BLaER1 (cell line): Measurements from ENCODE around the gene CXCL1.

Source experiments
- H3K27ac ChIP-seq: shearing (Covaris generic); formaldehyde crosslinking; 2 replicates; pipeline ENCODE4 v1.8.1; 2022
- H3K27me3 ChIP-seq: shearing (Covaris generic); formaldehyde crosslinking; 2 replicates; pipeline ENCODE4 v1.8.1; 2022
- H3K36me3 ChIP-seq: shearing (Covaris generic); formaldehyde crosslinking; 2 replicates; pipeline ENCODE4 v1.8.1; 2022
- H3K4me1 ChIP-seq: shearing (Covaris generic); formaldehyde crosslinking; 2 replicates; pipeline ENCODE4 v1.8.1; 2022
- H3K4me2 ChIP-seq: shearing (Covaris generic); formaldehyde crosslinking; 2 replicates; pipeline ENCODE4 v1.8.1; 2022
- H3K4me3 ChIP-seq: shearing (Covaris generic); formaldehyde crosslinking; 2 replicates; pipeline ENCODE4 v1.8.1; 2022
- H3K9ac ChIP-seq: shearing (Covaris generic); formaldehyde crosslinking; 2 replicates; pipeline ENCODE4 v1.8.1; 2022
- H3K9me3 ChIP-seq: shearing (Covaris generic); formaldehyde crosslinking; 2 replicates; pipeline ENCODE4 v1.8.1; 2022
- H4K20me1 ChIP-seq: shearing (Covaris generic); formaldehyde crosslinking; 2 replicates; pipeline ENCODE4 v1.8.1; 2022
- Cebpa-rat ChIP-seq: shearing (Covaris generic); IDR thresholded peaks from 2 replicates; pipeline ENCODE4 v1.8.1; 2022

Gene CXCL1

DNA sequence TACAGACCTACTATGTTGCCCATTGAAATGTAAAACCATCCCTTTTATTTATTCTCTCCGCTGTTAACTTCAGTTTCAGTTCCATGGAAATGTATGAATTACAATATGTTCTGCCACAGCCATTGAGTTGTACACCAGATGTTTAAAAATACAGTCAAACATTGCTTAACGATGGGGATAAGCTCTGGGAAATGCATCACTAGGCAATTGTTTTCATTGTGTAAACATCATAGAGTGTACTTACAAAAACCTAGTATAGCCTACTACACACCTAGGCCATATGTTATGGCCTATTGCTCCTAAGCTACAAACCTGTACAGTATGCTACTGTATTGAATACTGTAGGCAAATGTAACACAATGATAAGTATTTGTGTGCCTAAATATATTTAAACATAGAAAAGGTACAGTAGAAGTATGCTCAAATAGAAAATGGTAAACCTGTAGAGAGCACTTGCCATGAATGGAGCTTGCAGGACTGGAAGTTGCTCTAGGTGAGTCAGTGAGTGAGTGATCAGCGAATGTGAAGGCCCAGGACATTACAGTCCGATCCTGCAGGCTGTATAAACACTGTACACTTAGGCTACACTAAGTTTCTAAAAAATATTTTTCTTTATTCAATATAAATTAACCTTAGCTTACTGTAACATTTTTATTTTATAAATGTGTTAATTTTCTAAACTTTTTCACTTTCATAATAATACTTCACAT, 18.8 kb upstream of the CXCL1 start:
- no peaks in the 10 kb centered on the region for H3K4me1 ChIP-seq
- no peaks in the 10 kb centered on the region for H3K36me3 ChIP-seq
- no peak overlapping the region for H3K27ac ChIP-seq
- no peaks in the 10 kb centered on the region for H4K20me1 ChIP-seq
- H3K4me2 ChIP-seq, result no peak overlapping the region
- H3K9ac ChIP-seq, result no peak overlapping the region
- no peaks in the 10 kb centered on the region for H3K9me3 ChIP-seq
- no peaks in the 10 kb centered on the region for H3K27me3 ChIP-seq
- H3K4me3 ChIP-seq, result no peak overlapping the region
- no peak for TF ChIP-seq Cebpa-rat

DNA sequence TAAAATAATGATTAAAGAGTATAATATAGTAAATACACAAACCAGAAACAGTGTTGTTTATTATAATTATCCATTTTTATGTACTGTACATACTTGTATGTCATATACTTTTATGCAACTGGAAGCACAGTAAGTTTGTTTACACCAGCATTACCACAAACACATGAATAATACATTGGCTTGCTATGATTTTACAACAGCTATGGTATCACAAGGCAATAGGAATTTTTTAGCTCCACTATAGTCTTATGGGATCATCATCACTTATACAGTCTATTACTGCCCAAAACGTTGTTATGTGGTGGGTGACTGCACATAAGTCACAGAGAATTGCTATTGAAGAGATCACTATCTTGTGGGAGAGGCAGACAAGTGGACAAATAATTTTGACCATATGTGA, 17.9 kb upstream of the CXCL1 start:
- Histone ChIP-seq H3K4me2 (no peak overlapping the region), H3K4me3 (no peak overlapping the region), H3K4me1 (no peaks in the 10 kb centered on the region), H3K27me3 (no peaks in the 10 kb centered on the region), H3K9me3 (no peaks in the 10 kb centered on the region), H3K27ac (no peak overlapping the region), H4K20me1 (no peaks in the 10 kb centered on the region), H3K36me3 (no peaks in the 10 kb centered on the region), H3K9ac (no peak overlapping the region)
- TF ChIP-seq Cebpa-rat, result no peak

DNA sequence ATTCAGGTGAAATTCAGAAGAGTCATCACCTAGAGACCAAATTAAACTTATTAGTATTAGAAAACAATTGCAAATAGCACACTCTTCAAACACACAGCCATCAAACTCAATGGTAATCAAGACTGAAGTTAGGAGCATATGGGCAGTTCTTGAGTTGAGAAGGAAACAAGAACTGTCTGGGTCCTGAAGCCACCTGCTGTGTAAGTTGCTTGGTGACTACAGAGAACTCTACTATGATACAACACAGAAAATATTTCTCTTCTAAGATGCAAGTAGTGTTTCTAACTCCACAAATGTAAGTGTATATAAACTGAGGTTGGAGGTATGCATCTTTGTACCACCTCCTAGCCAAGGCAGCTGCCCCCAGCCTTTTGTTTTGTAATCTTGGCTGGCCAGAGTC, 16.4 kb upstream of the CXCL1 start:
- Histone ChIP-seq H3K27ac (no peak overlapping the region), H3K4me3 (no peak overlapping the region), H3K36me3 (no peaks in the 10 kb centered on the region), H3K9me3 (no peaks in the 10 kb centered on the region), H3K4me2 (no peak overlapping the region), H3K4me1 (no peaks in the 10 kb centered on the region), H3K9ac (no peak overlapping the region), H4K20me1 (no peaks in the 10 kb centered on the region), H3K27me3 (no peaks in the 10 kb centered on the region)
- TF ChIP-seq Cebpa-rat, result no peak

DNA sequence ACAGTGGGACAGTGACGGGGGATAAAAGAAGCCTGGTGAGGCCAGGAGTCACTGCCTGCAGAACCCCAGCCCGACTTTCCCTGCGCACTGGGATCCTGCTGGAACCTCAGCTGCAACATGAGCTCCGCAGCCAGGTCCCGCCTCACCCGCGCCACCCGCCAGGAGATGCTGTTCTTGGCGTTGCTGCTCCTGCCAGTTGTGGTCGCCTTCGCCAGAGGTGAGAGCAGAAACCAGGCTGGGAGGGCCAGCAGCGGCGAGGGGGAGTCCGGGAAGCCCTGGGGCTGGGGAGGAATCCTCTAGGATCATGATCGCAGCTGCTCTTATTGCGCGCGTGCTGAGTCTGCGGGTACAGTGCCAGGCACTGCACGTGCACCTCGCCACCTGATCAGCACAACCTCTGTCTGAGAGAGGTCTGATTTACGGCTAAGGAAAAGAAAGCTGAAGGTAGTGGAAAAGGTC, 15.9 kb upstream of the CXCL1 start, which contains the start of gene PF4V1:
TSS of gene PF4V1 (plus strand) at position 51 of the 459 bp plus-strand sequence. CDS start at position 118, 67 bp downstream.
- TF ChIP-seq Cebpa-rat, result no peak
- H3K4me2 ChIP-seq, result no peak within 1 kb of the TSS

DNA sequence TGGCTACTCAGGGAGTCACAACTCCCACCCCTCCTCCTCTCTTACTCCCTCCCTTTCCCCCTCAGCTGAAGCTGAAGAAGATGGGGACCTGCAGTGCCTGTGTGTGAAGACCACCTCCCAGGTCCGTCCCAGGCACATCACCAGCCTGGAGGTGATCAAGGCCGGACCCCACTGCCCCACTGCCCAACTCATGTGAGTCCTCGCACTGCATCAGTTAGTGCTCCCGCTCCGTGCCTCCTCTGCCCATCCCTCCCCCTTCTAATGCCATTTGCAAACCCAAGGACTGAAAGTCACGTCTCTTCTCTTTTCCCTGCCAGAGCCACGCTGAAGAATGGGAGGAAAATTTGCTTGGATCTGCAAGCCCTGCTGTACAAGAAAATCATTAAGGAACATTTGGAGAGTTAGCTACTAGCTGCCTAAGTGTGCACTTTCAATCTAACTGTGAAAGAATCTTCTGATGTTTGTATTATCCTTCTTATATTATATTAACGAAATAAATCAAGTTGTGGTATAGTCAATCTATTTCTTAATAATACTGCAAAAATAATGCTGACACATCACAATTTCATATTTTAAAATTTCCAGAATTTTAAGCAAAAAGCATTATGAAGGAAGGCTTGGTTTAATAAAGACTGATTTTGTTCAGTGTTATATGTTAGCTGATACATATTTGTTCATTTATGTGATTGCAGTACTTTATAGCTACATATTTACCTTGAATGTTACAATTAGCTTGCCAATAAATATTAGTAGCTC, 15.3 kb upstream of the CXCL1 start:
- no peak overlapping the region for H3K9ac ChIP-seq
- no peaks in the 10 kb centered on the region for H4K20me1 ChIP-seq
- no peaks in the 10 kb centered on the region for H3K9me3 ChIP-seq
- H3K4me2 ChIP-seq, result no peak overlapping the region
- no peaks in the 10 kb centered on the region for H3K27me3 ChIP-seq
- H3K4me3 ChIP-seq, result no peak overlapping the region
- no peaks in the 10 kb centered on the region for H3K36me3 ChIP-seq
- H3K27ac ChIP-seq, result no peak overlapping the region
- no peaks in the 10 kb centered on the region for H3K4me1 ChIP-seq
- no peak for TF ChIP-seq Cebpa-rat

More for the DNA sequence above, 15.9 kb upstream of the CXCL1 start, which contains the start of gene PF4V1:
- H3K9ac ChIP-seq, result no peak within 1 kb of the TSS
- H3K4me1 ChIP-seq, result no peaks in the 10 kb centered on the region
- H3K27me3 ChIP-seq, result no peaks in the 10 kb centered on the region
- H3K36me3 ChIP-seq, result no peaks in the 10 kb centered on the region
- H3K4me3 ChIP-seq, result no peak within 1 kb of the TSS
- H4K20me1 ChIP-seq, result no peaks in the 10 kb centered on the region
- no peak within 1 kb of the TSS for H3K27ac ChIP-seq
- H3K9me3 ChIP-seq, result no peaks in the 10 kb centered on the region

DNA sequence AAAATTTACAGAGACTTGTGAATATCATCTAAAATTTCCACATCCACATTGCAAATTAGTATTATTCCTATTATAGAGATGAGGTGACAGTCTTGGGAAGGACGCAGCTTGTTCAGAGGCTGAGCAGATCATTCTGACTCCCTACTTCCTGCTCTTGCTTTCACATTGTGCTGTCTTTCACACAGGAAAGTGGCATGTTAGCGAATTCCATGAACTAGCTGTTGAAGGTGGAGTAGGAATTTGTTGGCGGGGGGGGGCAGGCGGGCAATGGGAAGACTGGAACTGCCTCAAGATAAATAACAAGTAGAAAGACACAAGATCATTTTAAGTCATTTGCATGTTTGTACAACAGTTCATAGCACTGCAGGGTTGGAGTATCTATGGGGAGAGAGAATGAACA, 13.8 kb upstream of the CXCL1 start:
- H4K20me1 ChIP-seq, result no peaks in the 10 kb centered on the region
- H3K4me3 ChIP-seq, result no peak overlapping the region
- TF ChIP-seq Cebpa-rat, result no peak
- H3K4me2 ChIP-seq, result no peak overlapping the region
- H3K27ac ChIP-seq, result no peak overlapping the region
- H3K9ac ChIP-seq, result no peak overlapping the region
- H3K9me3 ChIP-seq, result no peaks in the 10 kb centered on the region
- H3K4me1 ChIP-seq, result no peaks in the 10 kb centered on the region
- no peaks in the 10 kb centered on the region for H3K27me3 ChIP-seq
- H3K36me3 ChIP-seq, result no peaks in the 10 kb centered on the region

DNA sequence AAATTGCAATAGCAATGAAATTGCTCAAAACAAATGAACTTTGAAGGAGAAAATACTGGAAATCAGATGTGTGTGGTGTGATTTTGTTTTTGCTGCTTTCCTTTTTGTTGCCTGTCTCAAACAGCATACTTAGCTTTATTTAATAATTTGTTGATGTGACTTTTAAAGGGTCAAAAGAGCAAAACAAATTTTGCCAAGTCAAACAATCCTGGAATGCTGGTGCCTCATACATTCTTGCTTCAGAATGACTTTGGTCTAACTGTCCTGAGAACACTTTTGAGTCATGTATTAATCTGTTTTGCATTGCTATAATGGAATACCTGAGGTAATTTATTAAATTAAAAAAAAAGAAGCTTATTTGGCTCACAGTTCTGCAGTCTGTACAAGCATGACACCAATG, 12.7 kb upstream of the CXCL1 start:
- Histone ChIP-seq H3K4me2 (no peak overlapping the region), H3K4me3 (no peak overlapping the region)

DNA sequence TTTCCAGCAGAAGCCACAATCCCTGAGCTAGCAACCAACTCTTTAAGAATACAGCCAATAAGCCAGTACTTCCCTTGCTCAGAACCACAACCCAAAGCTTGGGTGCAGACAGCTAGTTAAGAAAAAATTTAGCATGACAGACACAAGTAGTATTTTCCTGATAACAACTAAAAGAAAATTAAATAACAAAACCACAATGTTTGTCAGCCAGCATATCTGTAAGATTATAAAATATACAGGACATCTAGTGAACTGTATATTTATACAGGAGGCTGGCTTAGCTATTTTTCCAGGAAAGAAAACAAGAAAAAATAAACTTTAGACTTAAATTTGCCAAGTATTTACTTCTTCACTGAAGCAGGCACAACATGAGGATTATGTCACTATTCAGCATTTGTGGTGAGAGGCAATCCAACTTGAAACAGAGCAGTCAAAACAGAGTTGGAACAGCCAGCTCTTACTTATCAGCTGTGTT, 9.5 kb upstream of the CXCL1 start:
- Histone ChIP-seq H3K27me3 (no peaks in the 10 kb centered on the region), H3K4me3 (no peak overlapping the region), H3K36me3 (no peaks in the 10 kb centered on the region), H3K4me1 (no peaks in the 10 kb centered on the region), H3K9me3 (no peaks in the 10 kb centered on the region), H3K4me2 (no peak overlapping the region), H3K9ac (no peak overlapping the region), H3K27ac (no peak overlapping the region), H4K20me1 (no peaks in the 10 kb centered on the region)
- TF ChIP-seq Cebpa-rat, result no peak

More for the DNA sequence above, 12.7 kb upstream of the CXCL1 start:
- no peak for TF ChIP-seq Cebpa-rat
- Histone ChIP-seq H3K9ac (no peak overlapping the region), H4K20me1 (no peaks in the 10 kb centered on the region), H3K27ac (no peak overlapping the region), H3K27me3 (no peaks in the 10 kb centered on the region), H3K4me1 (no peaks in the 10 kb centered on the region), H3K36me3 (no peaks in the 10 kb centered on the region), H3K9me3 (no peaks in the 10 kb centered on the region)

DNA sequence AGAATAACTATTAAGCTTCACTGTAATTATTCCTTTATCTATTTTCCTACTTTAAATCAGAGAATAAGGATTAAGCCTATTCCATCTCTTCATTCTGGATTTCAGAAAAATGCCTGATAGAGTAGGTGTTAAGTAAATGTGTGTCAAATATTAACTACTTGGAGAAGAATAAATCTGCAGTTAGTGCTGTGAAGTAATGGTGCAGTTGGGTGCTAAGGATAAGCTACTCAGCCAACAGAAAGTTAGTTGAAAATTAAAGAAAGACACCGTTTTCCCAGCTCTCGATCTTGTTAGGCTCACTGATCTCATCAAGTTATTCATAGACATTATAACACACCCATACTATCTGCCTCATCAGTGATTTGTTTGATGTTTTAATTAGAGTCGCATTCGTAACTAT, 9.0 kb upstream of the CXCL1 start:
- no peaks in the 10 kb centered on the region for H3K9me3 ChIP-seq
- H3K27ac ChIP-seq, result no peak overlapping the region
- H4K20me1 ChIP-seq, result no peaks in the 10 kb centered on the region
- no peaks in the 10 kb centered on the region for H3K36me3 ChIP-seq
- TF ChIP-seq Cebpa-rat, result no peak
- no peak overlapping the region for H3K4me3 ChIP-seq
- no peaks in the 10 kb centered on the region for H3K4me1 ChIP-seq
- H3K4me2 ChIP-seq, result no peak overlapping the region
- no peak overlapping the region for H3K9ac ChIP-seq
- no peaks in the 10 kb centered on the region for H3K27me3 ChIP-seq

DNA sequence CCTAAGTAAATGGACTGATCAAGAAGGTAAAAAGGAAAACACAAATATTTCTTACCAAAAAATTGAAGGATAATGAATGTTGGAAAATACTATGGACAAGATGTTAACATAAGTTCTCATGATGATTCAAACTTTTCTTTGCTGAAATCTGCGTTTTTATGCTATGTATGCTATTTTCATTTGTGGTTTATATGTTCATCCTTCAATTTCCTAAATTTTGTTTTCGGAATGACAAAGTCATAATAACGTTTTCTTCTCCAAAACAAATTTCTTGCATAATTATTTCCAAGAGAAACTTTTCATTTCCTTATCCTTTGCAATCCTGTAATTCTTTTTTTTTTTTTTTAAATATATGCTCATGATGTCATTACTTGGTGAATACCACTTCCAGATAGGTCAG, 8.3 kb upstream of the CXCL1 start:
- no peak for TF ChIP-seq Cebpa-rat
- no peaks in the 10 kb centered on the region for H4K20me1 ChIP-seq
- no peak overlapping the region for H3K9ac ChIP-seq
- H3K4me3 ChIP-seq, result no peak overlapping the region
- no peaks in the 10 kb centered on the region for H3K9me3 ChIP-seq
- H3K4me1 ChIP-seq, result no peaks in the 10 kb centered on the region
- H3K27me3 ChIP-seq, result no peaks in the 10 kb centered on the region
- H3K27ac ChIP-seq, result no peak overlapping the region
- H3K36me3 ChIP-seq, result no peaks in the 10 kb centered on the region
- no peak overlapping the region for H3K4me2 ChIP-seq
